Measurements from ENCODE around the gene ROCK2. TPM values are rescaled to one million over a fixed set of nuclear protein-coding genes. Genes with fewer than 3 reads are reported as not detected.

The ROCK2 gene
- total RNA-seq, 1 experiment from 2014 or later = 44.6 TPM

DNA sequence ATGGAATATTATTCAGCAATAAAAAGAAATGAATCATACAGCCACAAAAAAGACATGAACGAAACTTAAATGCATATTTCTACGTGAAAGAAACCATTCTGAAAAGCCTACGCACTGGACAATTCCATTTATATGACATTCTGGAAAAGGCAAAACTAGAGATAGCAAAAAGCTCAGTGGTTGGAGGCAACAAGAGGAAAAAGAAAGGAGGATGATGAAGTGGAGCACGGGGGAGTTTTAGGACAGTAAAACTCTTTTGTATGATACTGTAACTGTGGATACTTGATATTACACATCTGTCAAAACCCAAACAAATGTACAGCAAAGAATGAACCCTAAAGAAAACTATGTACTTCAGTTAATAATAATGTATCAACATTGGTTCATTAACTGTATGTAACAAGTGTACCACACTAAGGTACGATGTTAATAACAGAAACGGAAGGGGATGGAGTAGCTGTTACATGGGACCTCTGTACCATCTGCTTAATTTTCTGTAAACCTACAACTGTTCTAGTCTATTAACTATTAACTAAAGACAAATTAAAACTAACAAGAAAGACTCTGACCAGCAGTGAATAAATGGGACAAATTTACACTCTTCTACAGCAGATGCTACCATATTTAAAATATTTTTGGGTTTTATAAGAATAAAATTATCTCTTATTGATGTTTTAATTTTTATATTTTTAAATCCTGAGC is 31.5 kb downstream of the ROCK2 start:
- DNase-seq (ENCODE audit: low spot score) = no peak

DNA sequence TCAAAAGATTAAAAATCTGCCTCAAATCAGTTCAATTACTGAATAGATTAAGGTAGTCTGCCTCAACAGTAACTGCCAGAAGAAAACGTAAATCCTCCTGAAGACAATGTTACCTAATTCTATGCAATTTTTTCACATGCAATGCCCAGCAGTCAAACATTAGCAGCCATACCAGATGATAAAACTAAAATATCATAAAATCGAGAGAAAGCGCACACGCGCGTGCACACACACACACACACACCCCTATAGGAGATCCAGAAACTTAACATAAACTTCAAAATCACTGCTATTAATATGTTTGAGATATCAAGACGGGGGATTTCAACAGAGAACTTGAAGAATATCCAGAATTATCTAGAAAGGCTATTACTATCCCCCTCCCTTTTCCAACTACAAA is 32.9 kb downstream of the ROCK2 start:
- no peak for DNase-seq (ENCODE audit: low spot score)

DNA sequence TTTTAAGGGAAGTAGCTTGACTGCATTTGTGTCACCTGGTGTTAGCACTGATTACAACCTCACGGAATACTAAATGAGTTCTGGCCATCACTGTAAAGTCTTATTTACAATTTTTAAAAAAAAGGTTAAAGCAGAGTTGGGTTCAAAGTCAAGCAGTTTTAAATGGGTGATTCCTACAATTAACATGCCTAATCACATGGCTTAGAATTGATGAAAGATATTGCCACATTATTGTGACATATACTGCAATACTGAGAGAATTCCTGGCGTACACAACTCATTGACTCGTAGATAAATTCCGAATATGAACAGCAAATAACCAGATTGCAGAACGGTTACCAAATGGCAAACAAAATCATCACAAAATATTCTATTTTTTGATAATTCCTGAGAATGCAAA is 34.2 kb downstream of the ROCK2 start:
- DNase-seq (ENCODE audit: low spot score) = no peak

DNA sequence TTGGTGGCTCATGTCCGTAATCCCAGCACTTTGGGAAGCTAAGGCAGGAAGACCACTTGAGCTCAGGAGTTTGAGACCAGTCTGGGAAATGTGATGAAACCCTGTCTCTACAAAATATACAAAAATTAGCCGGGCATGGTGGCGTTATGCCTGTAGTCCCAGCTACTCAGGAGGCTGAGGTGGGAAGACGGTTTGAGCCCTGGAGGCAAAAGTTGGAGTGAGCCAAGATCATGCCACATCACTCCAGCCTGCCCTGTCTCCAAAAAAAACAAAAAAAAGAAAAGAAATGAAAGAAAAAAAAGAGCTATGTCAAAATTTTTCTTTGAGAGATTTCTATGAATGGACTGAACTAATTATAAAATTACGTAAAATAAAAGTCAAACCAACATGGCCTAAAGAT is 34.7 kb downstream of the ROCK2 start:
- no peak for DNase-seq (ENCODE audit: low spot score)

DNA sequence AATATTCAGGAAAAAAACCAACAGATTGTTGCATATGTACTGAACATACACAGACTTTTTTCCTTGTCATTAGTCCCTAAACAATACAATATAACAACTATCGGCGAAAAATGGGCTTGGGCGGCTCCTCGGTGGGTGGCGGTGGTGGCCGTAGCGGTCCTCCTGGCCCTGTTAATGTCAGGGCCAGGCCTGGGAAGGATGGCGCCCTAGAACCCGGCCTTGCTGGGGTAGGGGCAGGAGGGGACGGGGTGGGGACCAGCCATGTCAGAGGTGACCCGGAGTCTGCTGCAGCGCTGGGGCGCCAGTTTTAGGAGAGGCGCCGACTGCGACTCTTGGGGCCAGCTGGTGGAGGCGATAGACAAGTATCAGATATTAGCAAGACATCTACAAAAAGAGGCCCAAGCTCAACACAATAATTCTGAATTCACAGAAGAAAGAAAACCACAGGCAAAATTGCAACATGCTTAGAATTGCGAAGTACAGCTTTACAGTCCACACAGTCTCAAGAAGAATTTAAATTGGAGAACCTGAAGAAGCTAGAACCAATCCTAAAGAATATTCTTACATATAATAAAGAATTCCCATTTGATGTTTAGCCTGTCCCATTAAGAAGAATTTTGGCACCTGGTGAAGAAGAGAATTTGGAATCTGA is 36.5 kb downstream of the ROCK2 start:
- DNase-seq (ENCODE audit: low spot score) = no peak

DNA sequence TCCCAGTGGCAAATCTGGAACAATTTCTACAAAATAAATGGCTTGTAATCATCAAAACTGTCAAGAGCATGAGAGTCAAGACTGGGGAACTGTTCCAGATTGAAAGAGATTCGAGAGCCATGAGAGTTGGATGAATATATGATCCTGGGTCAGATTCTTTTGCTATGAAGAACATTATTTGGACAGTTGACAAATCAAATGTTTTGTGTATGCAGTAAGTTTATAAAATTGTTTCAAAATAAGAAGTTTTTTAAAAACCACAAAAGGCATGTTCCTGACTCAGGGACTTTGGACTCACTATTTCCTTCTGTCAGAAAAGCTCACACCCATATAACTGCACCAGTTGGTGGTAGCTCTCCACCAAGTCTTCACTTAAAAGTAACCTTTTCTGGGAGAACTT is 38.5 kb downstream of the ROCK2 start:
- peak; percentile 18 for DNase-seq (ENCODE audit: low spot score)

DNA sequence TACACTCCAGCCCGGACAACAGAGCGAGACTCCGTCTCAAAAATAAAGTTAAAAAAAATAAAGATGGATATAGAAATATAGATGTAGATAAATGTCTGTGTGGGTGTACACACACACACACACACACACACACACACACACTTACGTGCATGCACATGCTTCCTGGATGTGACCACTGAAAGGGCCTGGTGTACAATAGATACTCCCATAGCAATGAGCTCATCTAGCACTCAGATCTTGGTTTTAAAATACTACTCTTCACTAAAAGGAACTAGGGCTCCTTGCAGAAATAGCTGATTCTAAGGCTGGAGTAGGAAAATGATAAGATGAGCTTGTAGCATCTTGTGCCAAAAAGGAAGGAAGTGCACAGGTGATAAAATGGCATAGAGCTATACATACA is 39.1 kb downstream of the ROCK2 start:
- DNase-seq (ENCODE audit: low spot score) = no peak

DNA sequence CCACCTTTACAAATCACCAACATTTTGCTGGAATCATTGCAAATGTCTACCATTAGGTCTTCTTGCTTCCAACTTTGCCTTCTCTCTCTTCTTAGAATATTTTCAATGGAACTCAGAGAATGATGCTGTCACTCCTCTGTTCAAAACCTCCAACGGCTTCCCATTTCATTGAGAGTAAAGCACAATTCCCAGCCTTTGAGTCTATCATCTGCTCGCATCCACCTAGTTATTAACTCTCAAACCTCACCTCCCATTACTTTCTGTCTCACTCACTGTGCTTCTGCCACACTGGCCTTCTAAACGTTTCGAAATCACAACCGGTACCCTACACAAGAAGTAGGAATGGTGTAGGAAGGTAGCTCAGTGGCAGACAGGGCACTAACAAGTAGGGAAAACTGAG is 40.0 kb downstream of the ROCK2 start:
- no peak for DNase-seq (ENCODE audit: low spot score)

DNA sequence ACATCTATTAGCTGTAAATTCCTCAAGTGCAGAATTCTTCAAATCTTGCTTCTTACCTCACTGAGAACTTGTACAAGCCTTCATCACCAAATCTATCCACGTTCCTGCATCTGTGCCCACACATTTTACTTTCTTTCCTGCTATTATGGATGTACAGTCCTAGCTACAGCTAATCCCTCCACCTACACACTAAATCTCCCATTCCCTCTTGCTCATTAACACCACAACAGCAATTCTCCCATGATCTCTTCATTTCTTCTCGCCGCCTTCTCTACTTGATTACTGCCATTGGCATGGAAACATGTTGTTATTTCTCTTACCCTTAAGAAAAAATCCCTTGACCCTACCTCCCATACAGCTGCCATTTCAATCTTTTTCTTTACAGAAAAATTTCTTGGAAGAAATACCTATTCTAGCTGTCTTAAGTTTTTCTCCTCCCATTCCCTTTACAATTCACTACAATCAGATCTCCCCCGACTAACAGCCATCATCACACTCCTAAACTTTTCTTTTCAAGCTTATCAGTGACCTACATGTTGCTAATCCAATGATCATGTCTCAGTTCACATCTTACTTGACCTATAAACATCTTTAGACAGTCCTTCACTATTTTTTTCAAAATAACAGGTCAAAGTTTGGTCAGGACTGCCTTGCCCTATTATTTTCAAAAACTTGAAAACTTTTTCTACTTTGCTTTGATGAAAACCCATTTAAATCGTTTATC is 41.0 kb downstream of the ROCK2 start:
- DNase-seq (ENCODE audit: low spot score) = no peak

DNA sequence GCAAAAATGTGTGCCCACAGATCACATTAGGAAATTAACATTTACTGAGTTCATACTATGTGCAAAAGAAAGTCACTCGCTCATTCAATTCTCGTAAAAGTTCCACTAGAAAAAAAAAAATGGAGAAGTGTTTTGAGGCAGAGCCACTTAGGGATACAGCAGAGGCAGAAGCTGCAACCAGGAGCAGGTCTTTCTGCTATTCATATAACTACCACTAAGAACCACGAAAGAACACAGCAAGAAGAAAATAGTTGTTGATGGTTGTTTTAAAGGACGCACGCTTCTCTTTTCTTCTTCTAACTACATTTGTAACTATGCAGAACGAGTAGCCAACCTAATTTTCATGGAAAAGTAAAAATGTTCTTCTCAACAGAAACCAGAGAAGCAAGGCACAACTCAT is 45.0 kb downstream of the ROCK2 start:
- no peak for DNase-seq (ENCODE audit: low spot score)

DNA sequence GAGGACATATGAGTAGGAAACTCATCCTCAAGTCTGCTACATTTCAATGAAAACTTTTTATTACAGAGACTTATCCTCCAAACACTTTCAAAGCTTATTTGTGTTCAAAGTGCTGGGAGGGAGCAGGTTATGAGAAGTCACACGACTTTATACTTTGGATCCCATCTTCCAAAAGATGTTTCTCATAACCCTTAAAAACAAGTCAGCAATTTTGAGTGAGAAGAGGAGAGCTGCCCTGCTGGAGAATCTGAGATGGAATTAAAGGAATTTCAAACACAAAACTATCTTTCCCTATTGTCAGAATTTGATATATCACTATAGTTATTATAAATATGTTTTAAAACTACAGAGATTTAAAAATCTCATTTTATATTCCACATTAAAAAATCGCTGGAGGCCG is 45.8 kb downstream of the ROCK2 start:
- DNase-seq (ENCODE audit: low spot score) = no peak

DNA sequence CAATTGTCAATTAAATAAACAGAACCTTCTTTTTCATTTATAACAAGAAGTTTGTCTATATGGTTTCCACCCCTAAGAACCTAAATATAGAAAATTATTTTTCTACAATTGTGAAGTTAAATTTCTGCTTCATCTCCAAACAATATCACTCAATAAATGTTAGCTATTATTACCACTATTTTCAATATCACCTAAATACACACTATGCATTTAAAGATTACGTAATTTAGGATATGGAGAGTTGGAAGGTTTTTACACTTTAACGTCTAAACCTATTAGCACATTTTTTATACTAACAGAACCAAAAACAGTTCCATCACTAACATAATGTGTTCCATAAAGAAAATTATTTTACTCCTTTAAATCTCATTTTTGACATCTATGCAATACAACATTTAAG is 48.0 kb downstream of the ROCK2 start:
- no peak for DNase-seq (ENCODE audit: low spot score)

DNA sequence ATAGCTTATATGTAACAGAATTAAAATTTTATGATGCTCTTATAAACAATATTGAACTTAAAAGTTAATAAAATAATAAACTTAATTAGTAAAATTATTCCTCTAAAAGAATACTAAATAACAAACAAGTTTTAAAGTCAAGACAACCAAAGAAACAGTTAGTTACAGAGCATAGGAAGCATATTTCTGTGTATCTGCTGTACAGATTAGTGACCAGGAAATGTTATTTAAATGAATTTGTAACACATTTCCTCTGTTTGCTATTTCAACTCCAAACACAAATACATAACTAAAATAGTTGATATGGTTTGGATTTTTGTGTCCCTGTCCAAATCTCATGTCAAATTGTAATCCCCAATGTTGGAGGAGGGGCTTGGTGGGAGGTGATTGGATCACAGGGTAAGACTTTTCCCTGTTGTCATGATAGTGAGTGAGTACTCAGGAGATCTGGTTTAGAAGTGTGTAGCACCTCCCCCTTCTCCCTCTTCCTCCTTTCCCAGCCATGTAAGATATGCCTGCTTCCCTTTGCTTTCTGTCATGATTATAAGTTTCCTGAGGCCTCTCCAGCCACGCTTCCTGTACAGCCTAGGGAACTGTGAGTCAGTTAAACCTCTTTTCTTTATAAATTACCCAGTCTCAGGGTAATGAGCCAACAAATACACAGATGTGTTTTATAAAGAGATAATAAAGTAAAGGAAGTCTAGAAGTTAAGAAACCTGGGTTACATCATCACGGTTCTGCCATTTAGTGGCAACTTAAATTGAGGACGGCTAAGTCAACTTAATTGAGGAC is 51.8 kb downstream of the ROCK2 start:
- peak; percentile 5 for DNase-seq (ENCODE audit: low spot score)

DNA sequence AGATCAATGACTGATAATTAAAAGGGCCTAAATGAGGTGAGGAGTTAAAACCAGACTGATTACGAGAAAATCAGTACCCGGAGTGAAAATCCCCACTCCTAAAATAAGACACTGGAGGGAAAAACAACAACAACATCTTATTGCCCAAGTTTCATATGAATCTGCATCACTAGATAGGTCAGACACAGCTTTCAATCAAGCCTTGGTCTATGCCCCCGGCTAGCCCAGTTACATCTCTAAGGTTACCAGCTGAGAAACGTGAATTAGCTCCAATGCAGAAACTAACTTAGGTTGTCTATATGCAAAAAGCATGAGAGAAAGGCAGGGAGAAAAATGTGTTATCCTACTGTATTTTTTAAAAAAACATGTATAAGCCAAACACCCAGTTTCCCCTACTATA is 53.7 kb downstream of the ROCK2 start:
- DNase-seq (ENCODE audit: low spot score) = no peak

DNA sequence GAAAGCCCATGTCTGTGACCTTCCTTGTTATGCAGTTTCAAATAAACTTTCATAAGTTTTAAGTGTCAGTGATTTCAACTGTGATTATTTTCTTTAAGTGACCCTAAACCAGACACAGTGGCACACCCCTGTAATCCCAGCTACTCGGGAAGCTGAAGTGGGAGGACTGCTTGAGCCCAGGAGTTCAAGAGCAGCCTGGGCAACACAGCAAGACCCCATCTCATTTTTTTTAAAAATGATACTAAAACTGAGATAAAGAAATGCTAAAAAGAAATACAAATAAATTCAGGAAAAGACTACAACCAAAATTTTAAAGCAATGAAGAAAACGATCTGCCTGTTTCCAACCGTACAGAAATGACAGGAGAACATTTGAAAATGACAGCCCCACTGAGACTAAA is 54.2 kb downstream of the ROCK2 start:
- no peak for DNase-seq (ENCODE audit: low spot score)

DNA sequence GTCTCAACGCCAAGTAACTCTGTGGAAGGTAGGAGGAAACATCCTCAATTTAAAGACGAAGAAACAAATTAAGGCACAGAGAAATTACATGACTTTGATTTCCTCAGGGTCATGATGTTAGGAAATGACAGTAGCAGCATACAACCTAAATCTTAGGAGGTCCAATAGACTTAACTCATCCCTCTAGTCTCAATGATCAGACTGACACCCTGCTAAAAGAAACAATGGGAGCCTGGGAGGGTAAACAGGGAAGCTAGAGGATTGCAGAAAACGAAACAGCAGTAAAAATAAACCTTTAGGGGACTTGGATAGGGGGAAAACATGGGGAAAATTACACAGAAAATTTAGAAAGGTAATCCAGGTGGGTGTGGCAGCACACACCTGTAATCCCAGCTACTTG is 56.0 kb downstream of the ROCK2 start:
- DNase-seq (ENCODE audit: low spot score) = no peak

DNA sequence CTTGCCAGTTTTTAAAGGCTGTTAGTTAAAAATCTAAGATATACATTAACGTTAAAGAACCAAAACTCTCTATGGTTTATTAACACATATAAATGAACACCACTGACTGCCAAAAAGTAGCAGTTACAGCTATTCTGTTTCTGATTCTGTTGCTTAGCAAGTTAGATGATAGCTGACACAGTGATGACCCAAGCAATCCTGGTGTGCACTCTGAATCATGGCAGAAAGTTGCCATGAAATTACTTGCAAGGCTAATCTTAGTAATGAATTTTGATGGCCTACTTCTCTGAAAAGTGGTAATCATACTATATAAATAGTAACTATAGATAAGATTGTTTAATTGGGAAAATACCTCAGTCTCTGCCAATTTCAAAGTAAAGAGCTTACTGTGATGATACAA is 57.7 kb downstream of the ROCK2 start:
- DNase-seq (ENCODE audit: low spot score) = no peak

DNA sequence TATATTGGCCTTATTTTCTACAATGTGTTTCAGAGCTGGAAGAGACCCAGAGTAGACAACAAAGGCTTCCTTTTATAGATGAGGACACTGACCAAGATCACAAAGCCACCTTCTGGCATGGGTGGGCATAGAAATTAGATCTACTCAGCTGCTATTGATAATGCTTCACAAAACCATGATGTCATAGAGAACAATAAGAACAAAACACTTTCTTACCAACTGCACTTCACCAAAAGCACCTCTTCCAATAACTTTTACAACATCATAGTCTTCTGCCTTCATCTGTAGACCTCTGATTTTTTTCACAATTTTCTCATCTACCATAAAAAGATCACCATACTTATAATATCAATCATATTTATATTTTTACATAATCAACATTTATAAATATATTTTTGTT is 58.1 kb downstream of the ROCK2 start:
- DNase-seq (ENCODE audit: low spot score) = no peak

DNA sequence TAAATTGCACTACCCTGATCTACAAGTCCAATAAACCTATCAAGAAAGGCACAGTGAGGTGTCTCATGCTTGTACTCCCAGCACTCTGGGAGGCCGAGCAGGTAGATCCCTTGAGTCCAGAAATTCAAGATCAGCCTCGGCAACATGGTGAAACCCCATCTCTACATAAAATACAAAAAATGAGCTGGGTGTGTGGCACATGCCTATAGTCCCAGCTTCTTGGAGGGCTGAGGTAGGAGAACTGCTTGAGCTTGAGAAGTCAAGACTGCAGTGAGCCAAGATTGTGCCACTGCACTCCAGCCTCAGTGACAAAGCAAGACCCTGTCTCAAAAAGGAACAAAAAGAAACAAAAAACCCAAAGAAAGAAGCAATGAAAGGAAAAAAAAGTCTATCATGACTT is 58.9 kb downstream of the ROCK2 start:
- no peak for DNase-seq (ENCODE audit: low spot score)

DNA sequence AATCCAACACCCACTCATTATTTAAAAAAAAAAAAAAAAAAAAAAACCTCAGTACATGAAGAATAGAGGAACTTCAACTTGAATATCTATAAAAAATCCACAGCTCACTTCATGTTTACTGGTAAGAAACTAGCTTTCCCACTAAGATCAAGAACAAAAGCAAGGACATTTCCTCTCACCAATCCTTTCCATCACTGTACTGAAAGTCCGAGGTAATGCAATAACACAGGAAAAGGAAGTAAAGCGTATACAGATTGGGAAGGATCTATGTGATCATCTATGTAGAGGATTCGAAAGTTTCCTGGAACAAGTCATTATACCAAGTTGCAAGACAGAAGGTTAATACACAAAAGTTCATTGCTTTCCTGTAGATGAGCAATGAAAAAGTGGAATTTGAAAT is 63.2 kb downstream of the ROCK2 start:
- DNase-seq (ENCODE audit: low spot score) = no peak

DNA sequence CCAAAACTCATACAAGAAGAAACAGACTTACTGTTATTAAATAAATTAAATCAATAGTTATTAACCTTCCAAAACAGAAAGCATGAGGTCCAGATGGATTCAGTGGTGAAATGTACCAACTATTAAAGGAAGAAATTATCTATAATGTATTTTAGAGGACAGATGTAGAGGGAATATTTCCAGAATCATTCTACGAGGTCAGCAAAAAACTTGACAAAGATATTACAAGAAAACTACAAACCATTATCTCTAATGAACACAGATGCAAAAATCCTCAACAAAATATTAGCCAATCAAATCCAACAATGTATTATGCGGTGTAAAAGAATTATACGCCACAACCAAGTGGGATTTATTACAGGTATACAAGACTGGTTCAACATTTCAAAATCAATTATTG is 63.7 kb downstream of the ROCK2 start:
- DNase-seq (ENCODE audit: low spot score) = no peak

DNA sequence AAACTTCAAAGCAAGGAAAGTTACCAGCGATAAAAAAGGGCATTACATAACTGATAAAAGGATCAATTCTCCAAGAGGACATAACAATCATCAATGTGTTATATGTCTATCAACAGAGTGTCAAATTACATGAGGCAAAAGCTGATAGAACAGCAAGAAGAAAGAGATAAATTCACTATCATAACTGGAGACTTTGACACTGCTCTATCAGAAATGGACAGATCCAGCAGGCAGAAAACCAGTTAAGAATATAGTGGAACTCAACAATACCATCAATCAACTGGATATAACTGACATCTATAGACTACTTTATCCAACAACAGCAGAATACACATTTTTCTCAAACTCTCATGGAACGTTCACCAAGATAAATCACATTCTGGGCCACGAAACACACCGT is 65.0 kb downstream of the ROCK2 start:
- no peak for DNase-seq (ENCODE audit: low spot score)

Data from A172 (cell line).